Endodermal cell (in vitro differentiated cells): ENCODE measurements around the gene MACROH2A1. TPM values are rescaled to one million over a fixed set of nuclear protein-coding genes. Genes with fewer than 3 reads are reported as not detected.

Experiments used
- DNase-seq: peaks from one replicate; pipeline ENCODE4 v3.0.0-alpha.2; 2017
- H3K27ac ChIP-seq: 2 replicates; pipeline ENCODE4 v1.5.1; 2013; ENCODE audit warnings: mild to moderate bottlenecking, low read depth, low read length, moderate library complexity
- H3K27me3 ChIP-seq: 2 replicates; pipeline ENCODE4 v1.6.1; 2013; ENCODE audit warnings: mild to moderate bottlenecking, low read length, moderate library complexity; ENCODE audit not compliant: insufficient read depth, control insufficient read depth, poor library complexity, severe bottlenecking
- H3K36me3 ChIP-seq: 2 replicates; pipeline ENCODE4 v1.7.0; 2013; ENCODE audit warnings: mild to moderate bottlenecking, low read length, moderate library complexity; ENCODE audit not compliant: control insufficient read depth, insufficient read depth
- H3K4me1 ChIP-seq: one replicate; pipeline ENCODE4 v1.7.0; 2013; ENCODE audit warnings: low read length; ENCODE audit not compliant: control insufficient read depth, insufficient read depth
- H3K4me3 ChIP-seq: 2 replicates; pipeline ENCODE4 v1.5.1; 2013; ENCODE audit warnings: mild to moderate bottlenecking, low read length, moderate library complexity
- H3K9ac ChIP-seq: 2 replicates; pipeline ENCODE4 v1.6.1; 2013; ENCODE audit warnings: mild to moderate bottlenecking, low read length, moderate library complexity; ENCODE audit not compliant: poor library complexity, severe bottlenecking; ENCODE audit errors: extremely low read depth
- H3K9me3 ChIP-seq: 2 replicates; pipeline ENCODE4 v1.6.1; 2013; ENCODE audit warnings: mild to moderate bottlenecking, low read length, moderate library complexity; ENCODE audit not compliant: control insufficient read depth
- H3K27ac Mint-ChIP-seq: 2 replicates; pipeline ENCODE4 v1.8.0; 2020; ENCODE audit warnings: mixed read lengths
- H3K27me3 Mint-ChIP-seq: 2 replicates; pipeline ENCODE4 v1.8.0; 2021; ENCODE audit warnings: mild to moderate bottlenecking, mixed read lengths; ENCODE audit not compliant: insufficient read depth
- H3K36me3 Mint-ChIP-seq: 2 replicates; pipeline ENCODE4 v1.8.0; 2020; ENCODE audit warnings: low read depth, mixed read lengths
- H3K4me1 Mint-ChIP-seq: 2 replicates; pipeline ENCODE4 v1.8.0; 2020; ENCODE audit warnings: mixed read lengths
- H3K4me3 Mint-ChIP-seq: 2 replicates; pipeline ENCODE4 v1.8.0; 2020; ENCODE audit warnings: mild to moderate bottlenecking, moderate library complexity, mixed read lengths
- H3K9me3 Mint-ChIP-seq: 2 replicates; pipeline ENCODE4 v1.8.0; 2020; ENCODE audit warnings: mild to moderate bottlenecking, mixed read lengths
- WGBS, 2 experiments: methylation state at CpG; one replicate each; pipeline versions ENCODE4 v1.1.5 to v1.1.7; 2013; ENCODE audit warnings: missing lambda C conversion rate in 2 of 2, mixed read lengths in 1 of 2; ENCODE audit not compliant: insufficient coverage in 1 of 2, insufficient read length in 1 of 2; 5-methylcytosine and 5-hydroxymethylcytosine counted together
- total RNA-seq, 2 donors: library from RNA; stranded (reverse); fragmentation: NEBNext Ultra II Directional in 1 of 2; extraction: Animal tissue kit (Norgen Biotek cat#: 25700) in 1 of 2; gene quantifications; 2 replicates in 1 of 2; 3 replicates in 1 of 2; pipeline ENCODE4 v1.2.1, GENCODE V29; 2021
- TF ChIP-seq, protein P1 (sequence below): fragments of 200-600 bp; sonication (generic); conservative IDR thresholded peaks from 2 replicates; pipeline ENCODE4 v1.5.0; 2021; ENCODE audit warnings: antibody characterized with exemption, mild to moderate bottlenecking

MACROH2A1 gene
- total RNA-seq, 2 donors from 2014 or later, result 256 to 288 TPM

DNA sequence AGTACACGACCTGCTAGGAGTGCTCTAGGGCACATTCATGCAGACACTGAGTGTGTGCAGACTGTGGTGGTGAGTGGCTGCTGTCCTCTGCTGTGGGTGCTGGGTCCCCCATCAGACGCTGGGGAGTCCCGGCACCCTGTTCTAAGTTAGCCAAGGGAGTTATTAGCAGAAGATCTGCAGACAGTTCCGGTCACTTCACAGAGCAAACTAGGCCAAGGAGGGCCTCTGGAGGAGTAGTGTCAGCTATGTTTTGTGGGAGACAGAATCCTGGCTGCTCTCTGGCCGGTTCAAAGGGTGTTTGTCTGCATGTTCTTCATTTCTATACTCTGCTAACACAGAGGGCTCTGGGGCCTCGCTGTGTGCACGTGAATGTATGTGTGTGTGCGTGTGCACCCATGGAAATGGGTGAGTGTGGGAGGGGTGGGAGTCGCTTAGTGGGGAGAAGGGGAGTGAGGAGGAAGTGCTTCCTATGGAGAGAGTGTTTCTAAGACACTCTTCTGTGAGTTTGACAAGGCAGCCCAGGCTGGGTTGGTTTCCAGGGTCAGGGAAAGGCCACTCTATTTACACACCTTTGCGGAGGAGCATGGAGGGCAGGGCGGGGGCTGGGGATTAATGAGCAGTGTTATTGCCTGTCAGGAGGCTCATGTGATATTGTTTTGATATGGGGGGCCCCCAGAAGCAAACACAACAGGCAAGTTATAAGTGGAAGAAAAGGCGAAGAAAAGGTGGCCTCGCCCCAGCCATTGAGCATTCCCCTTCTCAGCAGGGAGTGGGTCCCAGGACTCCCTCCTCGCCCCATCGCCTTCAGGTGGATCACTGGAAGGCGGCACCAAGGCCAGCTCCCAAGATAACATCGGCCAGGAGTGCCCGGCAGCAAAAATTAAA, 68.9 kb downstream of the MACROH2A1 start:
- Mint-ChIP-seq H3K4me3 (no peak overlapping the region), H3K27ac (peak overlapping the region; percentile 4), H3K4me1 (peaks cover 7% of the 10 kb centered on the region), H3K36me3 (peaks cover 32% of the 10 kb centered on the region), H3K27me3 (peaks cover 4% of the 10 kb centered on the region), H3K9me3 (no peaks in the 10 kb centered on the region)
- no peak for DNase-seq
- TF ChIP-seq, protein P1, sequence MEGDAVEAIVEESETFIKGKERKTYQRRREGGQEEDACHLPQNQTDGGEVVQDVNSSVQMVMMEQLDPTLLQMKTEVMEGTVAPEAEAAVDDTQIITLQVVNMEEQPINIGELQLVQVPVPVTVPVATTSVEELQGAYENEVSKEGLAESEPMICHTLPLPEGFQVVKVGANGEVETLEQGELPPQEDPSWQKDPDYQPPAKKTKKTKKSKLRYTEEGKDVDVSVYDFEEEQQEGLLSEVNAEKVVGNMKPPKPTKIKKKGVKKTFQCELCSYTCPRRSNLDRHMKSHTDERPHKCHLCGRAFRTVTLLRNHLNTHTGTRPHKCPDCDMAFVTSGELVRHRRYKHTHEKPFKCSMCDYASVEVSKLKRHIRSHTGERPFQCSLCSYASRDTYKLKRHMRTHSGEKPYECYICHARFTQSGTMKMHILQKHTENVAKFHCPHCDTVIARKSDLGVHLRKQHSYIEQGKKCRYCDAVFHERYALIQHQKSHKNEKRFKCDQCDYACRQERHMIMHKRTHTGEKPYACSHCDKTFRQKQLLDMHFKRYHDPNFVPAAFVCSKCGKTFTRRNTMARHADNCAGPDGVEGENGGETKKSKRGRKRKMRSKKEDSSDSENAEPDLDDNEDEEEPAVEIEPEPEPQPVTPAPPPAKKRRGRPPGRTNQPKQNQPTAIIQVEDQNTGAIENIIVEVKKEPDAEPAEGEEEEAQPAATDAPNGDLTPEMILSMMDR, result no peak
- no peaks in the 10 kb centered on the region for H3K27me3 ChIP-seq
- H3K27ac ChIP-seq, result no peak overlapping the region
- no peaks in the 10 kb centered on the region for H3K4me1 ChIP-seq
- H3K9me3 ChIP-seq, result no peaks in the 10 kb centered on the region
- no peak overlapping the region for H3K9ac ChIP-seq
- H3K4me3 ChIP-seq, result no peak overlapping the region
- peaks cover 43% of the 10 kb centered on the region for H3K36me3 ChIP-seq
- WGBS, 2 experiments, result 91 to 97% methylated on average over 12 to 18 of the region's 18 CpGs

DNA sequence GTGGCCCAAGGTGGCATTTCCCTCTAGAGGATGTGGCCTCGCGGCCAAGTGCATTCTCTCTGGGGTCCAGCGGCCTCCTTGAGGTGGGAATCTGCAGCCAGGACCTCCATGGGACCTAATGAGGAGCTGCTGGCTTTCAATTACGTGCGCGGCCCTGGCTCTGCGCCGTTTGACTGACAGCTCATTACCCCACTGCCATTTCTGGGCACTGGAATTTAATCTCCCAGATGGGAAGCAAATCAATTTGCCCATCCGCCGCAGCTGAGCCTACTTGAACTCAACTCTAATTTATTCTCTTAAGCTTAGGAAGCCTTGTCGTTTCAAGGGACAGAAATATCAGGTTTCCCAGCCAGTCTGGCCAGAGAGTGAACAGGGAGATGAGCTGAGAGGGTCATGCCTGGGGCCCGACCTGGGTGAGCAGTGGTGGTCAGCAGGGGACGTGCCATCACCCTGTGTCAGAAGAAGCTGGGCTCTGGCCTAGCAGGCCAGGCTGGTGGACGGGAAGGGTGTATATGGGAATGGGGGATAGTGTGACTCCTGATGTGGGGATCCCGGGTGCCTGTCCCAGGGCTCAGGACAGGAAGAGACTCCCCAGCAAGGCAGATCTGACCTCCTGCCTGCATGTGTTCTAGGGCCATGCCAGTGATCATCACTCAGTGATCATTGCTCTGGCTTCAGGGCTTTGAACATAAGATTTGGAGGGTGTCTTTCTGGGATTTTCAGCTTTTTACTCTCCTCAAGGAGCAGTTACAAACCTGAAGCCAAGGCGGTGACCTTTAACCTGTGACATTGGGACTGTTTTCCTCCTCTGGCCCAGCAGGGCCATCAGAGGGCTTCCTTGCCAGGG, 69.7 kb downstream of the MACROH2A1 start:
- H3K9me3 Mint-ChIP-seq, result no peaks in the 10 kb centered on the region
- Histone ChIP-seq H3K27me3 (no peaks in the 10 kb centered on the region), H3K9me3 (no peaks in the 10 kb centered on the region), H3K4me1 (no peaks in the 10 kb centered on the region), H3K36me3 (peaks cover 35% of the 10 kb centered on the region), H3K9ac (no peak overlapping the region), H3K4me3 (no peak overlapping the region), H3K27ac (peak overlapping the region; percentile 41)
- no peak for DNase-seq
- H3K4me3 Mint-ChIP-seq, result no peak overlapping the region
- TF ChIP-seq, protein P1, result no peak
- WGBS, 2 experiments, result 93 to 97% methylated on average over 14 to 16 of the region's 16 CpGs
- H3K27me3 Mint-ChIP-seq, result peaks cover 4% of the 10 kb centered on the region
- H3K27ac Mint-ChIP-seq, result no peak overlapping the region
- peaks cover 24% of the 10 kb centered on the region for H3K36me3 Mint-ChIP-seq
- H3K4me1 Mint-ChIP-seq, result peaks cover 7% of the 10 kb centered on the region

- no peaks in the 10 kb centered on the region for H3K9me3 Mint-ChIP-seq
- H3K4me1 Mint-ChIP-seq, result peaks cover 7% of the 10 kb centered on the region
- Histone ChIP-seq H3K36me3 (peaks cover 25% of the 10 kb centered on the region), H3K27ac (no peak overlapping the region), H3K4me3 (no peak overlapping the region), H3K27me3 (no peaks in the 10 kb centered on the region), H3K9me3 (no peaks in the 10 kb centered on the region), H3K9ac (no peak overlapping the region), H3K4me1 (no peaks in the 10 kb centered on the region)
- H3K4me3 Mint-ChIP-seq, result no peak overlapping the region
- H3K36me3 Mint-ChIP-seq, result peaks cover 16% of the 10 kb centered on the region
- 93% methylated on average over 4 of the region's 5 CpGs; no CpG with 5 or more reads in 1 of the 2 experiments for WGBS, 2 experiments
- DNase-seq, result no peak
- H3K27ac Mint-ChIP-seq, result no peak overlapping the region
- TF ChIP-seq, protein P1, result no peak
- peaks cover 11% of the 10 kb centered on the region for H3K27me3 Mint-ChIP-seq
Observed at GRCh38 chr5:135328128-135328687, 70.8 kb downstream of the MACROH2A1 start.
